ENCODE measurements around the gene PDSS1.

PDSS1 gene

DNA sequence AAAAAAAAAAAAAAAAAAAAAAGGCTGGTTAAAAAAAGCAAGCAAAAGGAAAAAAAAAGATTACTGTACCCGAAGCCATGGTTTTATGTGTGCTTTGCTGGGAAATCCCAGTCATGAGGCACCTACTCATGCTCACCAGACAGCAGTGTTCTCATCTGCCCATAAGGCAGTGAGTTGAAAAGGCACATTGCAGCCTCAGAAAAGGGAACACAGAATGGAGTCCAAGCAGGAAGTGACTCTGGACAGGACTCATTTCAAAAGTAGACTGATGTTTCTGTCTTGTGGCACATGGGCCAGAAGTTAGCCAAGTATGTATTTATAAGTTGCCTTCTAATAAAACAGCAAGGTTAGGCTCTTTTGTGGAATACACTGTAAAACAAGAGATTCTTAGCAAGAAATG, 40.2 kb downstream of the PDSS1 start:
- no peak overlapping the region for H3K4me3 ChIP-seq (ENCODE audit: low read depth in 1 of 5, low read length in 5 of 5)
- peaks cover 0 to 6% (median 0%) of the 10 kb centered on the region in 5 donors for H3K4me1 ChIP-seq (ENCODE audit: control insufficient read depth in 5 of 5, insufficient read depth in 5 of 5, low read length in 5 of 5)
- no peak overlapping the region for H3K9ac ChIP-seq (ENCODE audit: low read length in 5 of 5)
- H3K27ac ChIP-seq (ENCODE audit: low read depth, low read length), result no peak overlapping the region
- no peaks in the 10 kb centered on the region for H3K27me3 ChIP-seq (ENCODE audit: control insufficient read depth in 5 of 5, insufficient read depth in 4 of 5, low read length in 5 of 5)
- H3K9me3 ChIP-seq (ENCODE audit: control insufficient read depth in 5 of 5, low read length in 5 of 5), result no peaks in the 10 kb centered on the region
- peaks cover 5 to 36% (median 26%) of the 10 kb centered on the region in 5 donors for H3K36me3 ChIP-seq (ENCODE audit: control insufficient read depth in 5 of 5, insufficient read depth in 5 of 5, low read length in 5 of 5)

DNA sequence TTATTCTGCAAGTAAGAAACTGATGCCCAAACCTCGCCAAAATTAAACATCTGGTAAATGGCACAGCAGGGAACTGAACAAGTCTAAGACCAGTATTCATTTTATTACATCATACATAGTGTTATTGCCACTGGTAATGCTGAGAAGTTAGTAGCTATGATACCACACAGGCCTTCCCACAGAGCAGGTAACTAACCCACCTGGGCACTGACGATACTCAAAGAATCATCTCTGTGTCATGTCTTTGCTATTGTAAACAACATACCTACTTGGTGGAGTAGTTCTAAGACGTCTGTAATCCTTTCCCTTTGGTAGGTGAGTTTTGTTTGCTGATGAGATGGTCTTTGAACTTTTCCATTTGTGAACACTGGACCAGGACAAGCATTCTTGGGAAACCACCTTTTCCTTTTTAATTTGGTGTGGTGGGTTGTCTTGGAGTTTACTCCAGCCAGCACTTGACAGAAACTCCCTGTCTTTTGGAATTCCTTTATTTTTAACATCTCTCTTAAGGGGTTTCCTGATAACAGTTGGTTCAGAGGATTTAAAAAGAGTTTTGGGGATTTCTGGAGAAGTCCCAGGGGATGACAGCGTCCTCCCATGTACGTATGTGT, 40.9 kb downstream of the PDSS1 start:
- H3K9ac ChIP-seq (ENCODE audit: low read length in 5 of 5), result no peak overlapping the region
- H3K4me1 ChIP-seq (ENCODE audit: control insufficient read depth in 5 of 5, insufficient read depth in 5 of 5, low read length in 5 of 5), result peaks cover 0 to 6% (median 0%) of the 10 kb centered on the region in 5 donors
- H3K27me3 ChIP-seq (ENCODE audit: control insufficient read depth in 5 of 5, insufficient read depth in 4 of 5, low read length in 5 of 5), result no peaks in the 10 kb centered on the region
- H3K36me3 ChIP-seq (ENCODE audit: control insufficient read depth in 5 of 5, insufficient read depth in 5 of 5, low read length in 5 of 5), result peaks cover 7 to 40% (median 28%) of the 10 kb centered on the region in 5 donors
- H3K4me3 ChIP-seq (ENCODE audit: low read depth in 1 of 5, low read length in 5 of 5), result no peak overlapping the region
- no peak overlapping the region for H3K27ac ChIP-seq (ENCODE audit: low read depth, low read length)
- no peaks in the 10 kb centered on the region for H3K9me3 ChIP-seq (ENCODE audit: control insufficient read depth in 5 of 5, low read length in 5 of 5)

DNA sequence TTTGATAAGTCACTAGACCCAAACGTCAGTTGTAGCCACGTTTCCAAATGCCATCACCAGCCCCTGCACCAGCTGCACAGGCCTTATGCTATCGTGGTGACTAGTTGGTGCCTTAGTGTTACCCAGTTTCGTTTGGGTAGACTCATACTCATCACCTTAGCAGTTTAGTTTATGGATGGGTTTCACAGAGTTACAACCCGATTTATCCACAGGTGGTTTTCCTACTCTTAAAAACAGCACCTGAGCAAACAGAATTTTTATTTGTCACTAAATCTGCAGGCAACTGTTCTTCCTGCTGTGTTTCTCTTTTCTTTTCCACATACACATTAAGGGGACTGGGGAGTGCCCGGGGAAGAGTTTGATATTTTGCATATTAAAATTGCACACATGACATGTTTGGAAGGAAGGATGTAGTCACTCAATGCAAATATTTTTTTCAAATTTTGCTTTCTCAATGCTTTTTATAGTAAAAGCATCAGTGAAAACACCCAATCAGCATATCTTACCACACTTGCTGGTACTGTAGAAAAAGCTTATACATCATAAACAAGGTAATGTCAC, 41.6 kb downstream of the PDSS1 start:
- Histone ChIP-seq H3K9ac (ENCODE audit: low read length in 5 of 5) (no peak overlapping the region), H3K27ac (ENCODE audit: low read depth, low read length) (no peak overlapping the region), H3K4me1 (ENCODE audit: control insufficient read depth in 5 of 5, insufficient read depth in 5 of 5, low read length in 5 of 5) (peaks cover 0 to 6% (median 0%) of the 10 kb centered on the region in 5 donors), H3K9me3 (ENCODE audit: control insufficient read depth in 5 of 5, low read length in 5 of 5) (no peaks in the 10 kb centered on the region), H3K4me3 (ENCODE audit: low read depth in 1 of 5, low read length in 5 of 5) (no peak overlapping the region), H3K27me3 (ENCODE audit: control insufficient read depth in 5 of 5, insufficient read depth in 4 of 5, low read length in 5 of 5) (no peaks in the 10 kb centered on the region), H3K36me3 (ENCODE audit: control insufficient read depth in 5 of 5, insufficient read depth in 5 of 5, low read length in 5 of 5) (peaks cover 14 to 44% (median 28%) of the 10 kb centered on the region in 5 donors)

DNA sequence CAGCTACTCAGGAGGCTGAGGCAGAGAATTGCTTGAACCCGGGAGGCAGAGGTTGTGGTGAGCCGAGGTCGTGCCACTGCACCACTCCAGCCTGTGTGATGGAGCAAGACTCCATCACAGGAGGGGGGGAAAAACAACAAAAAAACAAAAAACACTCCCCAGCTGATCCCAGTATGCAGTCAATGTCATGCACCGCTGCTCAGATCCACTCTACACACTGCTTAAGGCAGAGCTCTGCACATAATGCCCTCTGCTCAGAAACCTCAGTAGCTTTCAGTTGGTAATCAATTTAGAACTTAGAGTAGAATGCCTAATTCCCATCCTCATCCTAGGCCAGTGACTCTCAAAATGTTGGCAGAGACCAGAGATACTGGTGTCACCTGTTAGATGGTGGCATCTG, 43.9 kb downstream of the PDSS1 start:
- Histone ChIP-seq H3K9ac (ENCODE audit: low read length in 5 of 5) (no peak overlapping the region), H3K4me1 (ENCODE audit: control insufficient read depth in 5 of 5, insufficient read depth in 5 of 5, low read length in 5 of 5) (peaks cover 0 to 6% (median 0%) of the 10 kb centered on the region in 5 donors), H3K27me3 (ENCODE audit: control insufficient read depth in 5 of 5, insufficient read depth in 4 of 5, low read length in 5 of 5) (no peaks in the 10 kb centered on the region), H3K4me3 (ENCODE audit: low read depth in 1 of 5, low read length in 5 of 5) (no peak overlapping the region), H3K27ac (ENCODE audit: low read depth, low read length) (no peak overlapping the region), H3K36me3 (ENCODE audit: control insufficient read depth in 5 of 5, insufficient read depth in 5 of 5, low read length in 5 of 5) (peaks cover 18 to 39% (median 24%) of the 10 kb centered on the region in 5 donors), H3K9me3 (ENCODE audit: control insufficient read depth in 5 of 5, low read length in 5 of 5) (no peaks in the 10 kb centered on the region)

DNA sequence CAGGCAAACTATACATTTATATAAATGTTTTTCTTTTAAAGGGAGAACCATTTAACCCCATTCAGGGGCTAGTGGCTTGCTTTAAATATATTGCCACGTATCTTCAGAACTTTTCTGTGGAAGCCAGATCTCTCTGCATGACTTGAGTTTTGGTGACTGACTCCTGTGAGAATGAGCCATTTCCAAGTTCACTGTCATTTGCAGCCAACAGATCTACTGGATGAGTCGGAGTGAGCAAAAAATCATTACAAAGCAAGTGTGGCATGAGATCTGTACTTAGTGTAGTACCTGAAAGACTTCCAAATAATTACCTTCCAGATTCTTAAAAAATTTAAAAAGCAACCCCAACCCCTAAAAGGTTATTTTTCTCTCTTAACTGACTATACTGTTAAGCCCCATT, 45.6 kb downstream of the PDSS1 start:
- Histone ChIP-seq H3K27me3 (ENCODE audit: control insufficient read depth in 5 of 5, insufficient read depth in 4 of 5, low read length in 5 of 5) (no peaks in the 10 kb centered on the region), H3K9me3 (ENCODE audit: control insufficient read depth in 5 of 5, low read length in 5 of 5) (no peaks in the 10 kb centered on the region), H3K27ac (ENCODE audit: low read depth, low read length) (no peak overlapping the region), H3K36me3 (ENCODE audit: control insufficient read depth in 5 of 5, insufficient read depth in 5 of 5, low read length in 5 of 5) (peaks cover 18 to 41% (median 26%) of the 10 kb centered on the region in 5 donors), H3K4me3 (ENCODE audit: low read depth in 1 of 5, low read length in 5 of 5) (no peak overlapping the region), H3K9ac (ENCODE audit: low read length in 5 of 5) (no peak overlapping the region), H3K4me1 (ENCODE audit: control insufficient read depth in 5 of 5, insufficient read depth in 5 of 5, low read length in 5 of 5) (peaks cover 0 to 5% (median 0%) of the 10 kb centered on the region in 5 donors)

DNA sequence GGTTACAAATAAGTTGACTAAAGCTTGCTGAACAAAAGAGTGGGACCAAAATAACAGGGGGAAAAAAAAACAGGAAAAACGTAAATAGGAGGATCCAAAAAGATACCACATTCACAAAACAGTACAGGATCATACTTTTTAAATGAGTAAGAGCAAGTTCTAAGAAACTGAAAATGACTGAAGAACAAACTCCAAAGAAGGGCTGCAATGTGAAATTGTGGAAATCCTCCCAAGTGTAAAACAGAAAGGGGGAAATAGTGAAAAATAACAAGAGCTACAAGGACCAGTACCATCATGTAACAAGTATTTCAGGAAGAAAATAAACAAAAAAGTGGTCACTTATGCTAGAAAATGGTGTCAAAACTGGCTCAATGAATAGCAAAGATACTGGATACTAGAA, 46.3 kb downstream of the PDSS1 start:
- H3K27me3 ChIP-seq (ENCODE audit: control insufficient read depth in 5 of 5, insufficient read depth in 4 of 5, low read length in 5 of 5), result no peaks in the 10 kb centered on the region
- H3K4me1 ChIP-seq (ENCODE audit: control insufficient read depth in 5 of 5, insufficient read depth in 5 of 5, low read length in 5 of 5), result no peaks in the 10 kb centered on the region
- no peaks in the 10 kb centered on the region for H3K9me3 ChIP-seq (ENCODE audit: control insufficient read depth in 5 of 5, low read length in 5 of 5)
- no peak overlapping the region for H3K27ac ChIP-seq (ENCODE audit: low read depth, low read length)
- no peak overlapping the region for H3K9ac ChIP-seq (ENCODE audit: low read length in 5 of 5)
- H3K36me3 ChIP-seq (ENCODE audit: control insufficient read depth in 5 of 5, insufficient read depth in 5 of 5, low read length in 5 of 5), result peaks cover 21 to 47% (median 30%) of the 10 kb centered on the region in 5 donors
- H3K4me3 ChIP-seq (ENCODE audit: low read depth in 1 of 5, low read length in 5 of 5), result no peak overlapping the region

DNA sequence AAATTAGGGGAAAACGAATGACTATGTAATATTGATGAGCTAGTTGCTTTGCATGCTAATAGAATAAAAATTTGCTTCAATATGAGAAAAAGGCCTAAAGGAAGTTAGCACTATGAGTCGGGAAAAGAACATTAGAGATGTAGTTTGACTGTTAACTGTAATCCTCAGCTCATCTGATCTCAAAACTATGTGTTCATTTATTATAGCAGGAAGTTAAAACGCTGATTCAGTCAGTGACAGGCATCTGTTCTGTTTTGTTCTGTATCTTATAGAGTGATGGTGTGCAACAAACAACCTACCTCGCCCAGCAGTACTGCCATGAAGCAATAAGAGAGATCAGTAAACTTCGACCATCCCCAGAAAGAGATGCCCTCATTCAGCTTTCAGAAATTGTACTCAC, 48.6 kb downstream of the PDSS1 start:
- no peaks in the 10 kb centered on the region for H3K4me1 ChIP-seq (ENCODE audit: control insufficient read depth in 5 of 5, insufficient read depth in 5 of 5, low read length in 5 of 5)
- peaks cover 27 to 49% (median 36%) of the 10 kb centered on the region in 5 donors for H3K36me3 ChIP-seq (ENCODE audit: control insufficient read depth in 5 of 5, insufficient read depth in 5 of 5, low read length in 5 of 5)
- H3K27ac ChIP-seq (ENCODE audit: low read depth, low read length), result no peak overlapping the region
- no peak overlapping the region for H3K9ac ChIP-seq (ENCODE audit: low read length in 5 of 5)
- no peaks in the 10 kb centered on the region for H3K9me3 ChIP-seq (ENCODE audit: control insufficient read depth in 5 of 5, low read length in 5 of 5)
- H3K4me3 ChIP-seq (ENCODE audit: low read depth in 1 of 5, low read length in 5 of 5), result no peak overlapping the region
- no peaks in the 10 kb centered on the region for H3K27me3 ChIP-seq (ENCODE audit: control insufficient read depth in 5 of 5, insufficient read depth in 4 of 5, low read length in 5 of 5)

DNA sequence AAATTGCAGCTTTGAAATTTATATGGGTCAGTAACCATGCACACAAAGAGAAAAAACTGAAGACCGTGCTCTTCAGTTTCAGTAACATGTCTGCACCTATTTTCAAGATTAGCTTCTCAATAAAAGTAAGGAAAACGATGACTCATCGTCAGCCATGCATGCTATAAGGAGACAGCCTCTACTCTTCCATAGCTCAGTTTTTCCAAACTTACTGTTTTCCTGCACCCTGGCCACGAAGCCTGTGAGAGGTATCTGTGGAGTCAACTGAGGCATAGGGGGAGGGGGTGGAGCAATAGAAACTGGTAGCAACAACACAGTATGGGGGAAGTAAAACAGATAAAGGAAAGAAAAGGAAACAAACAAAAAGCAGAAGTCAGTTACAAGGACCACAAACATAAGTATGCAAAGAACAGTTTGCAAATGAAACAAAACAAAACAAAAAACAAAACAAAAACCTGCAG, 58.0 kb downstream of the PDSS1 start:
- Histone ChIP-seq H3K36me3 (ENCODE audit: control insufficient read depth in 5 of 5, insufficient read depth in 5 of 5, low read length in 5 of 5) (peaks cover 11 to 20% (median 17%) of the 10 kb centered on the region in 5 donors), H3K4me3 (ENCODE audit: low read depth in 1 of 5, low read length in 5 of 5) (no peak overlapping the region), H3K9me3 (ENCODE audit: control insufficient read depth in 5 of 5, low read length in 5 of 5) (no peaks in the 10 kb centered on the region), H3K9ac (ENCODE audit: low read length in 5 of 5) (no peak overlapping the region), H3K27ac (ENCODE audit: low read depth, low read length) (no peak overlapping the region), H3K4me1 (ENCODE audit: control insufficient read depth in 5 of 5, insufficient read depth in 5 of 5, low read length in 5 of 5) (no peaks in the 10 kb centered on the region), H3K27me3 (ENCODE audit: control insufficient read depth in 5 of 5, insufficient read depth in 4 of 5, low read length in 5 of 5) (no peaks in the 10 kb centered on the region)

DNA sequence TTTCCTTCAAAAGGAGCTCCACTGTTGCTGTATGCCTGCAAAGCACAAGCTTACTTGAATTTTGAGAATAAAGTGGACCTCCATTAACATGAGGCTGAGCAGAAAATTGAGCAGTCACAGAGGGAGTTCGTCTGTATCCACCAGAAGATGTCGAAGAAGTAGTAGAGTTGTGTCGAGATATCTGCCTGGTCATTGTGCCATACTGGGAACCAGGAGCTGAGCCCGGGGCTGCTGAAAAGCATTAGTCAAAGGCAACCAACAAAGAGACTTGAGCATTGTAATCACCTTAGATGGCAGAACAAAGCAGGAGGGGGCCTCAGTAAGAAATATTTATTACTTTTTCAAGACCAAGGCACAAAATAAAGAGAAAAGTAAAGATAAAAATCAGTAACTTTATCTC, 61.5 kb downstream of the PDSS1 start:
- Histone ChIP-seq H3K27me3 (ENCODE audit: control insufficient read depth in 5 of 5, insufficient read depth in 4 of 5, low read length in 5 of 5) (no peaks in the 10 kb centered on the region), H3K4me3 (ENCODE audit: low read depth in 1 of 5, low read length in 5 of 5) (no peak overlapping the region), H3K4me1 (ENCODE audit: control insufficient read depth in 5 of 5, insufficient read depth in 5 of 5, low read length in 5 of 5) (no peaks in the 10 kb centered on the region), H3K9ac (ENCODE audit: low read length in 5 of 5) (no peak overlapping the region), H3K27ac (ENCODE audit: low read depth, low read length) (no peak overlapping the region), H3K9me3 (ENCODE audit: control insufficient read depth in 5 of 5, low read length in 5 of 5) (no peaks in the 10 kb centered on the region), H3K36me3 (ENCODE audit: control insufficient read depth in 5 of 5, insufficient read depth in 5 of 5, low read length in 5 of 5) (peaks cover 3 to 19% (median 17%) of the 10 kb centered on the region in 5 donors)

DNA sequence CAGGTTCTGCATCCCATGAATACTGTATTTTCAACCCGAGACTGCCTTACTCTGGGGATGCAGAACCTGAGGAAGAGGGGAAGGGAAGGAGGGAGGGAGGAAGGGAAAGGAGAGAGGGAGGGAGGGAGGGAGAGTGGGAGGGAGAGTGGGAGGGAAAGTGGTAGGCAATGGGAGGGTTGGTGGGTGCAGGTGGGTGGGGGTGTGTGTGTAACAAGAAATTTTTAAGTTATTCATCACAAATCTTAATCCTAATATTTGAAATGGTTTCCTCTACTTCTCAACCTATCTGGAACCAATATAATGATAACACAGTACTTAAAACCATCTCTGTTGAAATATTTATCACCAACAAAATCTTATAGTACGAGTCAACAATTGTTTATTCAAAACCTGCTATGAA, 68.0 kb downstream of the PDSS1 start:
- no peak overlapping the region for H3K4me3 ChIP-seq (ENCODE audit: low read depth in 1 of 5, low read length in 5 of 5)
- H3K36me3 ChIP-seq (ENCODE audit: control insufficient read depth in 5 of 5, insufficient read depth in 5 of 5, low read length in 5 of 5), result peaks cover 6 to 32% (median 20%) of the 10 kb centered on the region in 5 donors
- H3K27ac ChIP-seq (ENCODE audit: low read depth, low read length), result no peak overlapping the region
- H3K9ac ChIP-seq (ENCODE audit: low read length in 5 of 5), result no peak overlapping the region
- H3K9me3 ChIP-seq (ENCODE audit: control insufficient read depth in 5 of 5, low read length in 5 of 5), result no peaks in the 10 kb centered on the region
- H3K27me3 ChIP-seq (ENCODE audit: control insufficient read depth in 5 of 5, insufficient read depth in 4 of 5, low read length in 5 of 5), result no peaks in the 10 kb centered on the region
- H3K4me1 ChIP-seq (ENCODE audit: control insufficient read depth in 5 of 5, insufficient read depth in 5 of 5, low read length in 5 of 5), result no peaks in the 10 kb centered on the region

Data from subcutaneous abdominal adipose tissue (tissue), 5 donors.